Measurements from ENCODE around the gene TMSB10. TPM values are rescaled to one million over a fixed set of nuclear protein-coding genes. Genes with fewer than 3 reads are reported as not detected.
A peak's percentile ranks its signal among the peaks of the same experiment; 100 is the strongest.

The TMSB10 gene
- total and polyA plus RNA-seq, 2 of the 13 experiments (the other 11 are each of a cell fraction or from before 2014, with no cell fraction given) = 665 to 708 TPM

DNA sequence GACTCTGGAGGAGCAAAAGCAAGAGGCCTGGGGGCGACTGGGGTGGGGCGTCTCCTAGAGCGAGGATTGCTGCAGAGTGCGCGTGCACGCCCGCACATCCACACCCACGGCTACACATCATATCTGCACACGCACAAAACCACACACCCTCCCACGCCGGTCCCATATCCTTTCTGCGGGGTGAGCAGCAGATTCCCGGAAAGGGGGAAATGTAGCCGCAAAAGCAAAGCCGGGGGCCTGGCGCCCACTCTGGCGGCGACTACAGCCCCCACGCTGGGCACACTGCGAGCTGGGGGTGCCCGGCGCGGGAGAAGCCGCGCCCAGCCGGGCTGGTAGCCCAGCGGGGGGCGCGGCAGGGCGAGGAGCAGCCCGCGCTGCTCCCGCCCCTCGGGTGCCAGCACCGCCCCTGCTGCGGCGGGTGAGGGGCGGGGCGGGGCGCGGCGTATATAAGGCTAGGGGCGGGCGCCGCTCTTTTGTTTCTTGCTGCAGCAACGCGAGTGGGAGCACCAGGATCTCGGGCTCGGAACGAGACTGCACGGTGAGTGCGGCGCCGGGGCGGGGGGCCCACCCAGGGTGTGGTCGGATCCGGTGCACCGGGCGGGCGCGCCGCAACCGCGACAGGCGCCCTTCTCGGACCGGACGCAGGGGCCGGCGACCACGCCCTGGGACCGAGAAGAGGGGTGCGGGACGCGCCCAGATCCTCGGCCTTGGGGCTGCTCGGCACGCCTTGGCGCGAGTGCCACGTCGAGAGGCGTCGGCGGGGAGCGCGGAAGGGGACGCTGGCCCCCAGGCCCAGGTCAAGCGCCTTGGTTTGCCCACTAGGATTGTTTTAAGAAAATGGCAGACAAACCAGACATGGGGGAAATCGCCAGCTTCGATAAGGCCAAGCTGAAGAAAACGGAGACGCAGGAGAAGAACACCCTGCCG lies at the start of gene TMSB10 (continued):
- TF ChIP-seq ZNF766 (CRISPR knock-in tag; IDR thresholded peaks at IDR 0.05; ENCODE audit: borderline replicate concordance) (peak; percentile 89; the same call in 1 of the 2 replicates), SP5 (CRISPR knock-in tag; IDR thresholded peaks at IDR 0.05; ENCODE audit: borderline replicate concordance, low read depth) (peak; percentile 75), ZNF33B (CRISPR knock-in tag; IDR thresholded peaks at IDR 0.05) (no peak), ZKSCAN5 (CRISPR knock-in tag; IDR thresholded peaks at IDR 0.05) (no peak), HNRNPL (IDR thresholded peaks at IDR 0.05; ENCODE audit: low read depth, low read length) (peak; percentile 79; the same call in 1 of the 2 replicates), XBP1 (CRISPR knock-in tag; IDR thresholded peaks at IDR 0.05) (no peak), DNMT3B (CRISPR knock-in tag; conservative IDR thresholded peaks at IDR 0.05) (no peak), ZNF839 (CRISPR knock-in tag; IDR thresholded peaks at IDR 0.05; ENCODE audit: borderline replicate concordance) (no peak; the same call in 1 of the 2 replicates), ZNF557 (CRISPR knock-in tag; IDR thresholded peaks at IDR 0.05) (no peak), DMAP1 (CRISPR knock-in tag; IDR thresholded peaks at IDR 0.05) (peak; percentile 77), ARHGAP35 (CRISPR knock-in tag; IDR thresholded peaks at IDR 0.05; ENCODE audit: borderline replicate concordance) (peak; percentile 94), KAT7 (CRISPR knock-in tag; IDR thresholded peaks at IDR 0.05; ENCODE audit: borderline replicate concordance) (peak; percentile 89; the same call in 1 of the 2 replicates), ZMYM3 (CRISPR knock-in tag; IDR thresholded peaks at IDR 0.05) (no peak), ZC3H4 (CRISPR knock-in tag; IDR thresholded peaks at IDR 0.05; ENCODE audit: borderline replicate concordance) (no peak; the same call in 1 of the 2 replicates), RFX1 (IDR thresholded peaks at IDR 0.05) (no peak), SP140L (CRISPR knock-in tag; IDR thresholded peaks at IDR 0.05; ENCODE audit: borderline replicate concordance) (no peak), FOXK2 (IDR thresholded peaks at IDR 0.05) (no peak), POGZ (CRISPR knock-in tag; IDR thresholded peaks at IDR 0.05) (peak; percentile 68)
- TF ChIP-seq, protein P1, sequence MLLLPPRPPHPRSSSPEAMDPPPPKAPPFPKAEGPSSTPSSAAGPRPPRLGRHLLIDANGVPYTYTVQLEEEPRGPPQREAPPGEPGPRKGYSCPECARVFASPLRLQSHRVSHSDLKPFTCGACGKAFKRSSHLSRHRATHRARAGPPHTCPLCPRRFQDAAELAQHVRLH (CRISPR knock-in tag; IDR thresholded peaks at IDR 0.05; ENCODE audit: borderline replicate concordance, low read depth) = peak; percentile 48; the same call in 1 of the 2 replicates
- TF ChIP-seq, protein P2, sequence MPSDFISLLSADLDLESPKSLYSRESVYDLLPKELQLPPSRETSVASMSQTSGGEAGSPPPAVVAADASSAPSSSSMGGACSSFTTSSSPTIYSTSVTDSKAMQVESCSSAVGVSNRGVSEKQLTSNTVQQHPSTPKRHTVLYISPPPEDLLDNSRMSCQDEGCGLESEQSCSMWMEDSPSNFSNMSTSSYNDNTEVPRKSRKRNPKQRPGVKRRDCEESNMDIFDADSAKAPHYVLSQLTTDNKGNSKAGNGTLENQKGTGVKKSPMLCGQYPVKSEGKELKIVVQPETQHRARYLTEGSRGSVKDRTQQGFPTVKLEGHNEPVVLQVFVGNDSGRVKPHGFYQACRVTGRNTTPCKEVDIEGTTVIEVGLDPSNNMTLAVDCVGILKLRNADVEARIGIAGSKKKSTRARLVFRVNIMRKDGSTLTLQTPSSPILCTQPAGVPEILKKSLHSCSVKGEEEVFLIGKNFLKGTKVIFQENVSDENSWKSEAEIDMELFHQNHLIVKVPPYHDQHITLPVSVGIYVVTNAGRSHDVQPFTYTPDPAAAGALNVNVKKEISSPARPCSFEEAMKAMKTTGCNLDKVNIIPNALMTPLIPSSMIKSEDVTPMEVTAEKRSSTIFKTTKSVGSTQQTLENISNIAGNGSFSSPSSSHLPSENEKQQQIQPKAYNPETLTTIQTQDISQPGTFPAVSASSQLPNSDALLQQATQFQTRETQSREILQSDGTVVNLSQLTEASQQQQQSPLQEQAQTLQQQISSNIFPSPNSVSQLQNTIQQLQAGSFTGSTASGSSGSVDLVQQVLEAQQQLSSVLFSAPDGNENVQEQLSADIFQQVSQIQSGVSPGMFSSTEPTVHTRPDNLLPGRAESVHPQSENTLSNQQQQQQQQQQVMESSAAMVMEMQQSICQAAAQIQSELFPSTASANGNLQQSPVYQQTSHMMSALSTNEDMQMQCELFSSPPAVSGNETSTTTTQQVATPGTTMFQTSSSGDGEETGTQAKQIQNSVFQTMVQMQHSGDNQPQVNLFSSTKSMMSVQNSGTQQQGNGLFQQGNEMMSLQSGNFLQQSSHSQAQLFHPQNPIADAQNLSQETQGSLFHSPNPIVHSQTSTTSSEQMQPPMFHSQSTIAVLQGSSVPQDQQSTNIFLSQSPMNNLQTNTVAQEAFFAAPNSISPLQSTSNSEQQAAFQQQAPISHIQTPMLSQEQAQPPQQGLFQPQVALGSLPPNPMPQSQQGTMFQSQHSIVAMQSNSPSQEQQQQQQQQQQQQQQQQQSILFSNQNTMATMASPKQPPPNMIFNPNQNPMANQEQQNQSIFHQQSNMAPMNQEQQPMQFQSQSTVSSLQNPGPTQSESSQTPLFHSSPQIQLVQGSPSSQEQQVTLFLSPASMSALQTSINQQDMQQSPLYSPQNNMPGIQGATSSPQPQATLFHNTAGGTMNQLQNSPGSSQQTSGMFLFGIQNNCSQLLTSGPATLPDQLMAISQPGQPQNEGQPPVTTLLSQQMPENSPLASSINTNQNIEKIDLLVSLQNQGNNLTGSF (CRISPR knock-in tag; IDR thresholded peaks at IDR 0.05) = peak; percentile 63; the same call in 1 of the 2 replicates
- TF ChIP-seq, protein P3, sequence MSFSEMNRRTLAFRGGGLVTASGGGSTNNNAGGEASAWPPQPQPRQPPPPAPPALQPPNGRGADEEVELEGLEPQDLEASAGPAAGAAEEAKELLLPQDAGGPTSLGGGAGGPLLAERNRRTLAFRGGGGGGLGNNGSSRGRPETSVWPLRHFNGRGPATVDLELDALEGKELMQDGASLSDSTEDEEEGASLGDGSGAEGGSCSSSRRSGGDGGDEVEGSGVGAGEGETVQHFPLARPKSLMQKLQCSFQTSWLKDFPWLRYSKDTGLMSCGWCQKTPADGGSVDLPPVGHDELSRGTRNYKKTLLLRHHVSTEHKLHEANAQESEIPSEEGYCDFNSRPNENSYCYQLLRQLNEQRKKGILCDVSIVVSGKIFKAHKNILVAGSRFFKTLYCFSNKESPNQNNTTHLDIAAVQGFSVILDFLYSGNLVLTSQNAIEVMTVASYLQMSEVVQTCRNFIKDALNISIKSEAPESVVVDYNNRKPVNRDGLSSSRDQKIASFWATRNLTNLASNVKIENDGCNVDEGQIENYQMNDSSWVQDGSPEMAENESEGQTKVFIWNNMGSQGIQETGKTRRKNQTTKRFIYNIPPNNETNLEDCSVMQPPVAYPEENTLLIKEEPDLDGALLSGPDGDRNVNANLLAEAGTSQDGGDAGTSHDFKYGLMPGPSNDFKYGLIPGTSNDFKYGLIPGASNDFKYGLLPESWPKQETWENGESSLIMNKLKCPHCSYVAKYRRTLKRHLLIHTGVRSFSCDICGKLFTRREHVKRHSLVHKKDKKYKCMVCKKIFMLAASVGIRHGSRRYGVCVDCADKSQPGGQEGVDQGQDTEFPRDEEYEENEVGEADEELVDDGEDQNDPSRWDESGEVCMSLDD (CRISPR knock-in tag; IDR thresholded peaks at IDR 0.05; ENCODE audit: borderline replicate concordance) = peak; percentile 58; the same call in 1 of the 2 replicates

Data from HepG2 (cell line).